ENCODE data around the gene DNAH14. TPM values are rescaled to one million over a fixed set of nuclear protein-coding genes. Genes with fewer than 3 reads are reported as not detected.

Gene DNAH14
- total and polyA plus RNA-seq, 2 of the 13 experiments (the other 11 are each of a cell fraction or from before 2014, with no cell fraction given): 4.5 to 27.5 TPM

DNA sequence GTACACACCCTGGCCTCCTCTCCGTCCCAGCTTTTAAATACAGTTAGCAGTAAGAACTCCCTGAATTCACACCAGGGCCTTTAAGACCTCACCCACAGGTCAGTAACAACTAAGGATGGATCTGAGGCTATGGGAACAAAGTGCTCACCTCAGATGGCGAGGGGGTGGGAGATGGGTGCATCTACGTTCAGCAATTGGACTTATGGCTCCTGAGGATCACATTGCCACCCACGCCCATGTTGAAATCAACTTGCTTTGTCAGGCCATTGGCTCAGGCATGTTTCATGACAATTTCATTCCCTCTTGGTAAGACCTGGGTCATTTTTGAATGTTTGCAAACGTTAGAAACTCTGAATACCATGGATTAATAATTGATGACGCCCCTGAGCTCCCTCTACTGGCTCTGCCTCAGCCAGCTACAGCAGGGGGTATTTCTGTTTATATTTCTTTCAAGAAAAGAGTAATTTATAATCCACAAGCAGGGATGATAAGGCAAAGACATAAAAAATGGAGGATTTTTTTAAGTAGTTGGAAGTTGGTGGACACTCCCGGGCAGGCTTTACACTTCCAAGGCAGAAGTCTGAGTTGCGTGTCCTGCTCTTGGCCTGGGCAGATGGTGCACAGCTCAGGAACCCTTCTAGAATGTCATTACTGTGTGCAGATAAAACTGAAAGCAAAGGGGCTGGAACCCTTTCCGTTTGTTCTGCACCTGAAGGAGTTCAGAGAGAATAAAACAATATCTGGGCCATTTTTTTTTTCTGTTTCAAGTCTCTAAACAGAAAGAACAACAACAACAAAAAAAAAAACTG lies 512.0 kb downstream of the DNAH14 start (continued):
- TF ChIP-seq POLR2G (IDR thresholded peaks at IDR 0.05; ENCODE audit: low read depth, low read length) (peak; percentile 49; the same call in 1 of the 2 replicates), ADNP (CRISPR knock-in tag; IDR thresholded peaks at IDR 0.05) (no peak), AGO2 (optimal IDR thresholded peaks at IDR 0.05; ENCODE audit: low read depth, low read length) (no peak), ZNF333 (CRISPR knock-in tag; IDR thresholded peaks at IDR 0.05; ENCODE audit: borderline replicate concordance) (no peak), NFE2L1 (CRISPR knock-in tag; IDR thresholded peaks at IDR 0.05; ENCODE audit: borderline replicate concordance) (no peak), ZNF230 (CRISPR knock-in tag; IDR thresholded peaks at IDR 0.05) (no peak), SPEN (CRISPR knock-in tag; IDR thresholded peaks at IDR 0.05; ENCODE audit: low read depth) (peak; percentile 19), KLF11 (CRISPR knock-in tag; IDR thresholded peaks at IDR 0.05) (no peak), SKI (IDR thresholded peaks at IDR 0.05; ENCODE audit: partially characterized antibody) (no peak), TBX2 (CRISPR knock-in tag; IDR thresholded peaks at IDR 0.05; ENCODE audit: borderline replicate concordance) (peak; percentile 56; the same call in 1 of the 2 replicates), ZFP82 (CRISPR knock-in tag; IDR thresholded peaks at IDR 0.05; ENCODE audit: borderline replicate concordance) (no peak), DPF2 (CRISPR knock-in tag; IDR thresholded peaks at IDR 0.05; ENCODE audit: borderline replicate concordance, low read depth) (no peak), ZMYM3 (CRISPR knock-in tag; IDR thresholded peaks at IDR 0.05) (peak; percentile 28; the same call in 1 of the 2 replicates), PHF5A (CRISPR knock-in tag; IDR thresholded peaks at IDR 0.05; ENCODE audit: low read depth, unreplicated experiment) (no peak), ZNF747 (CRISPR knock-in tag; IDR thresholded peaks at IDR 0.05; ENCODE audit: borderline replicate concordance) (no peak; the same call in 1 of the 2 replicates), THAP11 (CRISPR knock-in tag; IDR thresholded peaks at IDR 0.05) (peak; percentile 30; the same call in 1 of the 2 replicates), CHD4 (IDR thresholded peaks at IDR 0.05; ENCODE audit: borderline replicate concordance, low read length) (no peak), ISL2 (CRISPR knock-in tag; IDR thresholded peaks at IDR 0.05) (no peak), ZSCAN9 (CRISPR knock-in tag; IDR thresholded peaks at IDR 0.05; ENCODE audit: borderline replicate concordance) (no peak), HNRNPUL1 (IDR thresholded peaks at IDR 0.05; ENCODE audit: low read depth, low read length) (peak; percentile 98), MED13 (CRISPR knock-in tag; IDR thresholded peaks at IDR 0.05) (no peak), REL (CRISPR knock-in tag; conservative IDR thresholded peaks at IDR 0.05) (no peak), MYC (CRISPR knock-in tag; IDR thresholded peaks at IDR 0.05; ENCODE audit: borderline replicate concordance) (no peak; the same call in 1 of the 2 replicates)
- TF ChIP-seq, protein P1, sequence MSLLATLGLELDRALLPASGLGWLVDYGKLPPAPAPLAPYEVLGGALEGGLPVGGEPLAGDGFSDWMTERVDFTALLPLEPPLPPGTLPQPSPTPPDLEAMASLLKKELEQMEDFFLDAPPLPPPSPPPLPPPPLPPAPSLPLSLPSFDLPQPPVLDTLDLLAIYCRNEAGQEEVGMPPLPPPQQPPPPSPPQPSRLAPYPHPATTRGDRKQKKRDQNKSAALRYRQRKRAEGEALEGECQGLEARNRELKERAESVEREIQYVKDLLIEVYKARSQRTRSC (CRISPR knock-in tag; IDR thresholded peaks at IDR 0.05; ENCODE audit: low read depth): no peak
- TF ChIP-seq, protein P2, sequence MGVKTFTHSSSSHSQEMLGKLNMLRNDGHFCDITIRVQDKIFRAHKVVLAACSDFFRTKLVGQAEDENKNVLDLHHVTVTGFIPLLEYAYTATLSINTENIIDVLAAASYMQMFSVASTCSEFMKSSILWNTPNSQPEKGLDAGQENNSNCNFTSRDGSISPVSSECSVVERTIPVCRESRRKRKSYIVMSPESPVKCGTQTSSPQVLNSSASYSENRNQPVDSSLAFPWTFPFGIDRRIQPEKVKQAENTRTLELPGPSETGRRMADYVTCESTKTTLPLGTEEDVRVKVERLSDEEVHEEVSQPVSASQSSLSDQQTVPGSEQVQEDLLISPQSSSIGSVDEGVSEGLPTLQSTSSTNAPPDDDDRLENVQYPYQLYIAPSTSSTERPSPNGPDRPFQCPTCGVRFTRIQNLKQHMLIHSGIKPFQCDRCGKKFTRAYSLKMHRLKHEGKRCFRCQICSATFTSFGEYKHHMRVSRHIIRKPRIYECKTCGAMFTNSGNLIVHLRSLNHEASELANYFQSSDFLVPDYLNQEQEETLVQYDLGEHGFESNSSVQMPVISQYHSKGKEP (CRISPR knock-in tag; IDR thresholded peaks at IDR 0.05): no peak
- TF ChIP-seq, protein P3, sequence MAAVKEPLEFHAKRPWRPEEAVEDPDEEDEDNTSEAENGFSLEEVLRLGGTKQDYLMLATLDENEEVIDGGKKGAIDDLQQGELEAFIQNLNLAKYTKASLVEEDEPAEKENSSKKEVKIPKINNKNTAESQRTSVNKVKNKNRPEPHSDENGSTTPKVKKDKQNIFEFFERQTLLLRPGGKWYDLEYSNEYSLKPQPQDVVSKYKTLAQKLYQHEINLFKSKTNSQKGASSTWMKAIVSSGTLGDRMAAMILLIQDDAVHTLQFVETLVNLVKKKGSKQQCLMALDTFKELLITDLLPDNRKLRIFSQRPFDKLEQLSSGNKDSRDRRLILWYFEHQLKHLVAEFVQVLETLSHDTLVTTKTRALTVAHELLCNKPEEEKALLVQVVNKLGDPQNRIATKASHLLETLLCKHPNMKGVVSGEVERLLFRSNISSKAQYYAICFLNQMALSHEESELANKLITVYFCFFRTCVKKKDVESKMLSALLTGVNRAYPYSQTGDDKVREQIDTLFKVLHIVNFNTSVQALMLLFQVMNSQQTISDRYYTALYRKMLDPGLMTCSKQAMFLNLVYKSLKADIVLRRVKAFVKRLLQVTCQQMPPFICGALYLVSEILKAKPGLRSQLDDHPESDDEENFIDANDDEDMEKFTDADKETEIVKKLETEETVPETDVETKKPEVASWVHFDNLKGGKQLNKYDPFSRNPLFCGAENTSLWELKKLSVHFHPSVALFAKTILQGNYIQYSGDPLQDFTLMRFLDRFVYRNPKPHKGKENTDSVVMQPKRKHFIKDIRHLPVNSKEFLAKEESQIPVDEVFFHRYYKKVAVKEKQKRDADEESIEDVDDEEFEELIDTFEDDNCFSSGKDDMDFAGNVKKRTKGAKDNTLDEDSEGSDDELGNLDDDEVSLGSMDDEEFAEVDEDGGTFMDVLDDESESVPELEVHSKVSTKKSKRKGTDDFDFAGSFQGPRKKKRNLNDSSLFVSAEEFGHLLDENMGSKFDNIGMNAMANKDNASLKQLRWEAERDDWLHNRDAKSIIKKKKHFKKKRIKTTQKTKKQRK (IDR thresholded peaks at IDR 0.05; ENCODE audit: low read length): no peak
